Kidney epithelial cell (primary cell): ENCODE results near the gene KIF21A. TPM values are rescaled to one million over a fixed set of nuclear protein-coding genes. Genes with fewer than 3 reads are reported as not detected.

Source experiments
- DNase-seq: peaks from one replicate; pipeline ENCODE4 v3.0.0-alpha.2; 2010; ENCODE audit warnings: low read depth
- H3K27me3 ChIP-seq: 2 replicates; pipeline ENCODE4 v1.6.0; 2011; ENCODE audit warnings: low read length; ENCODE audit not compliant: control insufficient read depth, insufficient read depth
- H3K36me3 ChIP-seq: 2 replicates; pipeline ENCODE4 v1.5.1; 2011; ENCODE audit warnings: low read length; ENCODE audit not compliant: control insufficient read depth, insufficient read depth
- H3K4me3 ChIP-seq: 2 replicates; pipeline ENCODE4 v1.5.1; 2011; ENCODE audit warnings: low read depth, mild to moderate bottlenecking, control low read depth, low read length
- total RNA-seq: library from RNA; depleted of rRNA; stranded (reverse); fragments of >200 nt; gene quantifications from 2 replicates; pipeline ENCODE4 v1.2.3, GENCODE V29; 2015
- TF ChIP-seq, protein P1 (sequence below): IDR thresholded peaks from 2 replicates; pipeline ENCODE4 v1.5.1; 2011; ENCODE audit warnings: mild to moderate bottlenecking, moderate library complexity, low read length, control low read depth, inconsistent platforms; ENCODE audit not compliant: insufficient read depth, poor library complexity, severe bottlenecking

KIF21A gene
- total RNA-seq, 1 donor from 2014 or later = 17.8 TPM

DNA sequence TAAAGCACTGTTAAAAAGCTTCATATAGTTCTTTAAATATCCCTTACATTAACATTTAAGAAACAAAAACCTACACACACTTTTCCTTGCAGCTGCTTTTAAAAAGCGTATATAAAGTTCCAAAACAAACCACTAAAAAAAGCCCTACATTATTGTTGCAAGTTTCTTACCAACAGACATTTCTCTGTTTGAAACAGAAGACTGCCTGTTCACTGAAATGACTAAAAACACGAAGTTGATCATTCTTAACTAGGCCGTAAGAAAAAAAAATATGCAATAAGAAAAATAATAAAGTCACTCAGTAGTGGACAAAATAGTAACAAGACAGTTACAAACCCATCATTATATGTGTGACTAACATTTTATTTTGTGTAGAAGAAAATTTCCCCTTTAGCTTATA lies 37.3 kb downstream of the KIF21A start:
- no peaks in the 10 kb centered on the region for H3K36me3 ChIP-seq
- H3K4me3 ChIP-seq = no peak overlapping the region
- TF ChIP-seq, protein P1, sequence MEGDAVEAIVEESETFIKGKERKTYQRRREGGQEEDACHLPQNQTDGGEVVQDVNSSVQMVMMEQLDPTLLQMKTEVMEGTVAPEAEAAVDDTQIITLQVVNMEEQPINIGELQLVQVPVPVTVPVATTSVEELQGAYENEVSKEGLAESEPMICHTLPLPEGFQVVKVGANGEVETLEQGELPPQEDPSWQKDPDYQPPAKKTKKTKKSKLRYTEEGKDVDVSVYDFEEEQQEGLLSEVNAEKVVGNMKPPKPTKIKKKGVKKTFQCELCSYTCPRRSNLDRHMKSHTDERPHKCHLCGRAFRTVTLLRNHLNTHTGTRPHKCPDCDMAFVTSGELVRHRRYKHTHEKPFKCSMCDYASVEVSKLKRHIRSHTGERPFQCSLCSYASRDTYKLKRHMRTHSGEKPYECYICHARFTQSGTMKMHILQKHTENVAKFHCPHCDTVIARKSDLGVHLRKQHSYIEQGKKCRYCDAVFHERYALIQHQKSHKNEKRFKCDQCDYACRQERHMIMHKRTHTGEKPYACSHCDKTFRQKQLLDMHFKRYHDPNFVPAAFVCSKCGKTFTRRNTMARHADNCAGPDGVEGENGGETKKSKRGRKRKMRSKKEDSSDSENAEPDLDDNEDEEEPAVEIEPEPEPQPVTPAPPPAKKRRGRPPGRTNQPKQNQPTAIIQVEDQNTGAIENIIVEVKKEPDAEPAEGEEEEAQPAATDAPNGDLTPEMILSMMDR = no peak
- DNase-seq = no peak
- no peaks in the 10 kb centered on the region for H3K27me3 ChIP-seq

DNA sequence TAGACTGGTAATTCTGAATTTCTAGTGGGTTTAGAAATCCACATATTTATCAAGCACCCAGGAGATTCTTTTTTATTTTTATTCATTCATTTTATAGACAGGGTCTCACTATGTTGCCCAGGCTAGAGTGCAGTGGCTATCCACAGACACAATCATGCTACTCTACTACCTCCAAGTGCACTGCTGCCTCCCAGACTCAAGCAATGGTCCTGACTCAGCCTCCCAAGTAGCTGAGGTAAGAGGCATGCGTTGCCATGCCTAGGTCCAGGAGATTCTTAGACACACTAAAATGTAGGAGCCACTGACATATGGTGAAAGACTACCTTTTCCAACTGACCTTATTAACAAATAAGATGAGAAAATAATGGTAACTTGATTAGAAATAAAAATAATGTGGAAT lies 38.9 kb downstream of the KIF21A start:
- Histone ChIP-seq H3K36me3 (no peaks in the 10 kb centered on the region), H3K4me3 (no peak overlapping the region), H3K27me3 (no peaks in the 10 kb centered on the region)
- TF ChIP-seq, protein P1 = no peak
- no peak for DNase-seq

DNA sequence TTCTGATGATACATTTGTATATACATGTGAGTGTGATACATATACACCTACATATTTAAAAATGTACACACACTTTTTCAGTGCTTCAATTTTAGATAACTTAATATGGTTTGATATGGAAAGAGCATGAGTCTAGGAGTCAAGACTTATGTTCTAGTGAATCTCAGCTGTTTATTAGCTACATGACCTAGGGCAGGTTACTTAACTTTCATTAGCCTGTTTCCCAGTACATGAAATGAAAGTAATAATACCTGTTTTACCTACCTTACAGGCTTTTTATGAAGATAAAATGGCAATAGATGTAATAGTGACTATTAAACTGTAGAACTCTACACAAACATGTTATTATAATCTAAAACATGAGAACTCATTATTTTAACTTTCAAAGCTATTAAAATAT lies 39.5 kb downstream of the KIF21A start:
- DNase-seq = no peak
- H3K4me3 ChIP-seq = no peak overlapping the region
- TF ChIP-seq, protein P1 = no peak

DNA sequence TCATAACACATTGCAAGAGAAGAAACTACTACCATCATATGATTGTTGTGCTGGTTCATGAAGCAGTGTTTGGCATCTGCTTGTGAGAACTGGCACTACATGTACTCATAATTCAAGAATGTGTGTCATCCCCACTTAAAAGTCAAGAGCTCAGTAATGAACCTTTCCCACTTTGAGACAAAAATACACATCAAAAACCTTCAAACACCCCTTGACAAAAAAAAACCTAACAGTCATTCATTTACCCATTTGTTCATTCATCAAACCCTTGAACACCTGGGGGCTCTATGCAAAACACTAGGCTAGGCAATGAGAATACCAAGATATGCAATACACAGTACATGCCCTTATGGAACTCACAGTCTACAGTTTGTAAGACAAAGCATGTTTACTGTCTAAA lies 40.0 kb downstream of the KIF21A start:
- Histone ChIP-seq H3K4me3 (no peak overlapping the region), H3K27me3 (no peaks in the 10 kb centered on the region), H3K36me3 (no peaks in the 10 kb centered on the region)
- TF ChIP-seq, protein P1 = no peak
- DNase-seq = no peak

More for the DNA sequence above, 39.5 kb downstream of the KIF21A start:
- no peaks in the 10 kb centered on the region for H3K36me3 ChIP-seq
- H3K27me3 ChIP-seq = no peaks in the 10 kb centered on the region

DNA sequence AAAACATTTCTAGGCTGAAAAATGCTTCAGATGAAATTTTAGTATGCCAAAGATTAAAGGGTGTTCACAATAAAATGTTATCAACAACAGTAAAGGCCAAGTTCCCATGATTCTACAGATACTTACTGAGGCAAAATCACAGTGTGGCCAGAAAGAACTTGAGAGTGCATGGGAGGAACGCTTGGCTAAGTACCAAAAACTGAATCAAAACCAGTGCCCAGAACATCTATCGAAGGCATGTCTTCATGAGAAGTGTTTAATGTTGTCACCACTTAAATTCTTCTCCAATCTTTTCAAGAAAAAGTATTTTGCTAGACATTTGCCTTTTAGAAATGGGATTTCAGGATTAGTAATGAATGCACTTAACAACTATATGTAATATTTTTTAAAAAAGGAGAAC lies 41.5 kb downstream of the KIF21A start:
- Histone ChIP-seq H3K4me3 (no peak overlapping the region), H3K36me3 (no peaks in the 10 kb centered on the region), H3K27me3 (no peaks in the 10 kb centered on the region)
- DNase-seq = no peak
- TF ChIP-seq, protein P1 = no peak

DNA sequence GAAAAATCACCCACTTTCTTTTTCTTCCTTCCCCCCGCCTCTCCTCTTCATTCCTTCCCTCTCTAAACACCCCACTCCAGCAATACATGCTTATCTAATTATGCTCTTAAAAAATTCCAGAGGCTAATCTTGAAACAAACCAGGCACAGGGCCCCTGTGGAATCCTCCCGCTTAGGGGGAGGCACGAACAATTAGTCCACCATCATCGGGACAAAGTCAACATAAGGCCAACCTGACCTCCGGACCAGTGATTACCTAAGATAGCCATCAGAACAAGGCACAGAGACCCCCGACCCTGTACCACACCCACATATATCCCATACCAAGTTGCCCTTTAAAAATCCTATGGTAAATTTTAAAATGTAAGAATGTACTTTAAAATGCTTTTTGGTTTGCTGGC lies 47.1 kb downstream of the KIF21A start:
- no peaks in the 10 kb centered on the region for H3K27me3 ChIP-seq
- no peak overlapping the region for H3K4me3 ChIP-seq
- TF ChIP-seq, protein P1 = no peak
- DNase-seq = no peak
- no peaks in the 10 kb centered on the region for H3K36me3 ChIP-seq
